GM19240 (cell line): ENCODE results near the gene OSER1.
"Not testable (repeated sequence)": the region's sequence is repeated elsewhere in the genome, so short reads cannot be mapped to it uniquely, and the experiment has no call there.

Experiments used
- DNase-seq: peaks from one replicate; pipeline ENCODE4 v3.0.0; 2011; ENCODE audit warnings: low spot score; ENCODE audit not compliant: insufficient read length

The OSER1 gene

DNA sequence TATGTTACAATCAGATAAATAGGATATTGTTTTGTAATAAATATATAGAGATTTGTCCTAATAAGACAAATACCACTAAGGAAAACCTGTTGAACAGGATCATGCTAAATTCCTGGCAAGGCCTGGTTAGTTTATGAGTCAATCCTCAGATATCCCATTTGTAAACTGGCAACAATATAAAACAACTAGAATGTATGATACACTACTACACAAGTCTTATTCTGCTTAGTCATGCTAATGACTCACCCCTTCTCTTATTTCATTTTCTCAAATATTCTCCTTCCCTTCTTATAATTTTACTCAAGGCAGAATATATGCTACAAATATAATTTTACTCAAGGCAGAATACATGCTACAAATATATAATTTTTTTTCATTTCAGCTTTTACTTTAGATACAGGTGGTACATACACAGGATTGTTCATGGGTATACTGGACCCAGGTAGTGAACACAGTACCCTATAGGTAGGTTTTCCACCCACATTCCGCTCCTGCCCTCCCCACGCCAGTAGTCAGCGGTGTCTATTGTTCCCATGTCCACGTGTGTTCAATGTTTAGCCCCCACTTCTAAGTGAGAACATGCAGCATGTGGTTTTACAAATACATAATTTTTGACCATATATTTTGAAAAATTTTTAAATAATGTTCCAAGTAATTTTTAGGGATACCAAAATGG is 6.3 kb downstream of the OSER1 start:
- DNase-seq: no peak

DNA sequence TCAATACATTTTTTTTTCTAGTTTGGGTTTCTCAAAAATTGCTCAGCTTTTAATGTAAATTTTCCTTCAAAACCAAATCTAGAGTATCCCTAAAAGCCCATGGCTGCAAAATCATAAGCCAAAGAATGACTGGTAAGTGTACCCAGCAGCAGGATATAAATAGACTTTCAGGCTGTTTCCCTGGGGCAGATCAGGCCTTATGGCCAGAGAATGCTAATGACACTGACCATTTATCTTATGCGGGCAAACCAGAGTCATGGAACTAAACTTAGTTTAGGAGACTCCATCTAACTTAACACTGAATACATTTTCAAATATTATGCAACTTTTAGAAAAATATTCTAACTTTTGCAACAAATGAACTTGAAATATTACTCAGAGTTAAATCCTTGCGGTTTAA is 7.4 kb downstream of the OSER1 start:
- no peak for DNase-seq

DNA sequence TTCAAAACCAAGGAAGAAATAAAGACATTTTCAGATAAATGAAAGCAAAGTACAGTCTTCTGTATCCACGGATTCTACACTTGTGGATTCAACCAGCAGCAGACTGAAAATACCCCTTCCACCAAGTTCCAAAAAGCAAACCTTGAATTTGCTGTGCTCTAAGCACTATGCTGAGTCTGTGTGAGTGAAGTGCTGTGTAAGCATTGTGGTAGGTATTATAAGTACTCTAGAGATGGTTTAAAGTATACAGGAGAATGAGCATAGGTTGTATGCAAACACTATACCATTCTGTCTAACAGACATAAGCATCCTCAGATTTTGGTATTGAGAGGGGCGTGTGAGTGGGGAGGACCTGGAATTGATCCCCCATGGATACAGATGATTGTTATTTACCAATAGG is 9.6 kb downstream of the OSER1 start:
- DNase-seq: no peak

DNA sequence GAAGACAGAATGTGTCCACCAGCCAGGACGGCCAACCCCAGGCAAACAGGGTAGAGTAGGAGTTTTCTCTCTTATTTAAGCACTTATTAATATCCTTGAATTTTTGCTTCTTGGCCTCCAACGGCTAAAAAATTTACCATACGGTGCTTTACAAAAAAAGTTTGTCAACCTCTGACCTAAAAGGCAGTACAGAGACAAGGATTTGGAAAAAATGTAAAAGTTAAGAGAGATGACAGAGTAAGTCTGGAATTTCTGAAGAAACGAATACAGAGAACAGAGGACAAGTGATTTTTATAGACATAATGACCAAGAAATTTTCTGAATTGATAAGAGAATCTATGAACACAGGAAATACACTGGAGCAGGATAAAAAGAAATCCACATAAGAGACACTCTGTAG is 10.2 kb downstream of the OSER1 start:
- no peak for DNase-seq

DNA sequence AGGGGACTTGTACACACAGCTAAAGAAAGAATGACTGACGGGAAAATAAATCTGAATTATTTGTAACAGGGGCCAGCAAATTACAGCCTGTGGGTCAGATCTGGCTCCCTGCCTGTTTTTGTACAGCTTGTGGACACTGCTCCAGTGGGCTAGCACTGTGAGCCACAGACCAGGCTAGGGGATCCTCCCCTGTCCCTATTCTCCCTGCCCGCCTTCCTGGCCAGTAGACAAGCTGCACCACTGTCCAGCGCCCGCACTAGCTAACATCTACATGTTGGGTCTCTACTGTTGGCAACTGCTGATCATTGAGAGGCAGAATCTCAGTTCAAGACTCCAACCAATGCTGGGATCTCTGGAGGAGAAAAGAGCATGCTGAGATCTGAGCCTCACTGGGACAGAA is 10.7 kb downstream of the OSER1 start:
- DNase-seq: no peak

DNA sequence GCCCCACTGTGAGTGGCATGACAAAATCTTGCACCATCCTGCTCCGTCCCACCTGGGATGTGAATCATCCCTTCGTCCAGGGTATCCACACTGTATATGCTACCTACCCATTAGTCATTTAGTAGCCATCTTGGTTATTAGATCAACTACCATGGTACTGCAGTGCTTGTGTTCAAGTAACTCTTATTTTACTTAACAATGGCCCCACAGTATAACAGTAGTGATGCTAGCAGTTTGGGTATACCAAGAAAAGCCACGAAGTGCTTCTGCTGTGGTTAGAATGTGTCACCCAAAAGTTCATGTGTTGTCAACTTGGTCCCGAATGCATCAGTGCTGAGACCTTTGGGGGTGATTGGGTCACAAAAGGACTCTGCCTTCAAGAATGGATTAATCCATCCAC is 11.7 kb downstream of the OSER1 start:
- DNase-seq: no peak

DNA sequence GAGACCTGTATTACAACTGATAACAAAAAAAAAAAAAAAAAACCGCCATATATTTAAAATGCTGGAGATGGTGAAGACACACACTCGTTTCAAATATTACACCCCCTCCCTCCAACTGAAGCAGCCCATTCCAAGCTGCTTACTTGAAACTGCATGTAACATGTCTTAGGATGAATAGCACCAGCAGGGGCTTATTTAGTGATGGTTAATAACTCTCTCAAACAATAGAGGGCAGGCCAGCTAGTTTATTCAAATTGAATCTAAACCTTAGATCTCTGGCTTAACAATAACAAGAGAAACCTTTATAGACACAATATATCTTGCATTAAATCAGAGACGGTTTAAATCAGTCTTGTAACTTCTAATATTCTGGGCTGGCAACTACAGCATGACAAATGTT is 14.3 kb downstream of the OSER1 start:
- DNase-seq: no peak

DNA sequence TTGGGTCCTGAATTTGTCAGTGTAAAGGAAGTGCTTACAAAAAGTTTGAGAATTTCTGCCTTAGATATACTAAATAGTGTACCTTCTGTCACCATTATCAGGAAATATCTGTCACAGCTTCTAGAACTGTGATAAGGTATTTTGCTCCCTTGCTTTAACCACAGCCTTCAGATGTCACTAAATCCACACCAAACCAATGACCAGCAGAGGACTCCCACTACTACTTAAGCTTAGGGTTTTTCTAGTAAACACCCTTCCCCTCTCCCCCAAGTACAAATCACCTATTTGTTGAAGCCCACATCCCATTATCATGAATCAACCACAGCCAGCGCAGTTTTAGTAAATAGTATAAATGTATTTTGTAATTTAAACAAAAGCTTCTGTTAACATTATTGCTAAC is 15.0 kb downstream of the OSER1 start:
- no peak for DNase-seq

DNA sequence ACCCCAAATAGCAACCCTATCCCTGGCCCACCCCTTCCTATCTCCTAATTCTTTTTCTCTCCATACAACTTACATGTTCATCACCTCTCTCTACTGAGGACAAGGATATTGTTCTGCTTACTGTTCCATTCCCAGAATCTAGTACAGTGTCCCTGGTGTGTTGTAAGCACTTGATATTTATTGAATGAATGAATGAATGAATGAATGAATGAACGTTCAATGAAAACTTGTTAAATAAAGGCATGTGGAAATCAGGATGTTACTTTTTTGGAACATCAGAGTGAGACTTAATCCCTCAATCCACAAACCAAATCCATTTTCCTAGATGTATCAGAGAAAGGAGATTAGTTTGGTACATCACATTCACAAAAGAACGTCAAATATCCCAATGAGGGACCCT is 16.8 kb downstream of the OSER1 start:
- no peak for DNase-seq

DNA sequence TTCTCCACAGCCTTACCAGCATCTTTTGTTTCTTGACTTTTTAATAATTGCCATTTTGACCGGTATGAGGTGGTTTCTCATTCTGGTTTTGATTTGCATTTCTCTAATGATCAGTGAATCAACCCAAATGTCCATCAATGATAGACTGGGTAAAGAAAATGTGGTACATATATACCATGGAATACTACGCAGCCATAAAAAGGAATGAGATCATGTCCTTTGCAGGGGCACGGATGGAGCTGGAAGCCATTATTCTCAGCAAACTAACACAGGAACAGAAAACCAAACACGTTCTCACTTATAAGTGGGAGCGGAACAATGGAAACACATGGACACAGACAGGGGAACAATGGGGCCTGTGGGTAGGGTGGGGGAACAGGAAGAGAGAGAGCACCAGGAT is 18.9 kb downstream of the OSER1 start:
- DNase-seq: not testable (repeated sequence)

DNA sequence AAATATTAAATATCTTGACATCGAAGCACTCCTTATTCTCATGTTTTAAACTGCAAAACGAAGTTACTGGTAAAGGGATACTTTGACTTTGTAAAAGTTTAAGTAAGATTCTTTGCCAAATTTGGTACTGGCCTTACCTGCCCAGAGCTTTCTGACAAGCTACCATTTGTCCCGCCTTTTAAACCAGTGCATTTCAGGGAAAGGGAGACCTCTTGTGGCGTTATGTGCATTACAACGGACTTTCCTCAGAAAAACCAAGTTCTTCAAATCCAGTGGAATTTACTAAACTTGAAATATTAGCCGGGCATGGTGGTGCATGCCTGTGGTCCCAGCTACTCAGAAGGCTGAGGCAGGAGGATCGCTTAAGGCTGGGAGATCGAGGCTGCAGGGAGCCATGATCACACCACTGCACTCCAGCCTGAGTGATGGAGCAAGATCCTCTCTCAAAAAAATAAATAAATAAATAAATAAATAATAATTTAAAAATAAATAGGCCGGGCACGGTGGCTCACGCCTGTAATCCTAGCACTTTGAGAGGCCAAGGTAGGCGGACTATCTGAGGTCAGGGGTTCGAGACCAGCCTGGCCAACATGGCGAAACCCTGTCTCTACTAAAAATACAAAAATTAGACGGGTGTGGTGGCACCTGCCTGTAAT is 20.2 kb downstream of the OSER1 start:
- peak; percentile 69 for DNase-seq

DNA sequence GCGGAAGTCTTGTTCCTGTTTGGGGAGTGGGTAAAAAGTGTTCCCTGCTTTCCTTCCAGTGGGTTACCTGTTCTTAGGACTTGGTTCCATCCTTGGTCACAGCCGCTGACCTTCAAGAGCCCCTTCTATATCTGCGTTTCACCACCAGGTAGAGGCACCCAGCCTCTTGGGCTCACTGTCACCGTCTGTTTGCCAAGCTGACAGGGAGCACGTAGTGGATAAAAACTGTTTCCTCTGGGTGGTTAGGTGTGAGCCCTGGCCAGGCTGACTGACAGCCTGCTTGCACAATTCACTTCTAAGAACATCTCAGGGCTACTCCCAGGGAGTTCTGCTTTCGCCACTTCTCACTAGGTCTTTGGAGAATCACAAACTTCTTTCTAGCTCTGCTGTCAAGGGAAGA is 21.8 kb downstream of the OSER1 start:
- no peak for DNase-seq

DNA sequence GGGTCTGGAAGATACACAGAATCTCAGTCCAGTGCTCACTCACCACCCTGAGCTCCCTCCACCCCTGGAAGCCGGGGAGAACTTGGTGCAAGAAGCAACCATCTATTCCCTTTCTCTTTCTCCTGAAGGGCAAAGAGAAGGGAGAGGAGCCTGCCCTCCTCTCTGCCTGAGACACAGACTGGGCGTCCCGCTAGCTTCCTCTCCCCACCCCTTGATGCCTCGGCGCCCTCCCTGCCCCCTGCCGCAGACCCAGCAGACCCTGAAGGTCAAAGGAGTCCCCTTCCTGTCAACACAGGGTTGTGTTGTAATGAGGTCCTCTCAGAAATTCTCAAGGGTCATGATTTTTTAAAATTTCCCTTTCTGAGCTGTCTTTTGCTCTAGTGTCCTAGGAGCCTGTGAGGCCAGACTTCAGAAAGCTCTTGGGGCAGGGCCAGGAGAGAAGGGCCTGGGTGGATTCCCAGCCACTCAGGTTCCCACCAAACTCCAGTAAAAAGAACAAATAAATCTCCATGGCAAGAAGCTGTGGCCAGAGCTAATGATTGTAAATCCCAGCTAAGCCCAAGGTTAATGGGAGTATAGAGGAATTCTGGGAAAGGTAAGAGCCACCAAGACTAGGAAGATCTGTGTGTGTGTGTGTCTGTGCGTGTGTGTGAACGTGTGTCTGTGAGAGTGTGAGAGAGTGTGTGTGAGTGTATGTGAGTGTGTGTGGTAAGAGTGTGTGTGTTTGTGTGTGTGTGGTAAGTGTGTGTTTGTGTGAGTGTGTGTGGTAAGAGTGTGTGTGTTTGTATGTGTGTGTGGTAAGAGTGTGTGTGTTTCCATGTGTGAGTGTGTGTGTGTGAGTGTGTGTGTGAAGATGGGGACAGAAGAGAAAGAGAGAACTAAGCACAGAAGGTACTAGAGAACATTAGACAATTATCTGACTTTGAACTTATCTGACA is 22.5 kb downstream of the OSER1 start:
- no peak for DNase-seq

DNA sequence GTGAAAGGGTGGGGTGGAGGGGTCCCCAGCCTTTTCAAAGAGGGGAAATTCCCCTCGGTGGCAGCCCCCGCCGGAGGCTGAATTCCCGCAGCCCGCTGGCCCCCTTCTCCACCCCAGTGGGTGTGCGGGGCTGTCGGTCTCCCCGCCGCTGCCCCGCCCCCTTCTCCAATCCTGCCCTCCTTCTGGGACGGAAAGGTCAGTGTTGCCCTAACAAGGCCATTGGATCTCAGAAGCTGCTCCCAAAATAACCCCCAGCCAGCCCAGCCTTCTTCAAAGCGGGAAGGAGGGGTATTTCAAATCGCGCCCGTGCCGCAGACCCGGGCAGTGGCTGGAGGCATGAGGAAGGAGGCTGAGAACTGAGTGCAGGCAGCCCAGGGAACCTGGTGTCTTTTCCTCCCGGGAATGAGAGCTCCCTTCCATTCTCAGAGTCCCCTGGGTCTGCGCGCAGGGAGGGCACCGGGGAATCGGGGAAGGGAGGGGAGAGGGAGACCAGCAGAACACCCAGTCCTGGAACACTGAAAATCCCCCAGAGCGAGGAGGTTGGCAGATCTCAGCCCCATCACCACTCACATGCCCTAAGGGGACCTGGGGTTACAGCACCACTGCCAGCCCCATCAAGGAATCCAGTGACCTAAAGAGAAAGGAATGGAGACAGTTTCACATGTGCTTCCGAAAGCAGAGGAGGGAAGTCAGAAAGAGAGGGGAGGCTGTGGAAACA is 23.4 kb downstream of the OSER1 start, which contains the start of gene JPH2:
TSS of gene JPH2 (minus strand) at position 135 of the 718 bp plus-strand sequence. CDS start 483 bp downstream, outside the sequence.
- no peak for DNase-seq

DNA sequence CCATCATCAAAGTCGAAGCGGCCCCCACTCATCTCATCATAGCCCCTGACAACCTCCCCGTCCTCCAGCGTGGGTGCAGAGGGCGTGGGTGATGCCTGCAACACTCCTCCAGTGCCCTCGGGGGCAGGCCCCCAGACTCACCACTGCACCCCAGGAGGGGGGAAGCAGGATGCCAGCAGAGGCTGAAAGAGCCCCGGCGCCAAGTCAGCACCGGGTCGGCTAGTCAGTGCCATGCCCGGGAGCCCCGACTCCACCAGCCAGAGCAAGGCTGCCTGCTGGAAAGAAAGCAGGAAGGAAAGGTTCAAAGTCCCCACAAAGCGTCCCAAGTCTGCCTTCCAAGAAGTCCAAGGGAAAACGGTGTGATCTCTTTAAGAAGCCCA is 23.9 kb downstream of the OSER1 start:
- no peak for DNase-seq

DNA sequence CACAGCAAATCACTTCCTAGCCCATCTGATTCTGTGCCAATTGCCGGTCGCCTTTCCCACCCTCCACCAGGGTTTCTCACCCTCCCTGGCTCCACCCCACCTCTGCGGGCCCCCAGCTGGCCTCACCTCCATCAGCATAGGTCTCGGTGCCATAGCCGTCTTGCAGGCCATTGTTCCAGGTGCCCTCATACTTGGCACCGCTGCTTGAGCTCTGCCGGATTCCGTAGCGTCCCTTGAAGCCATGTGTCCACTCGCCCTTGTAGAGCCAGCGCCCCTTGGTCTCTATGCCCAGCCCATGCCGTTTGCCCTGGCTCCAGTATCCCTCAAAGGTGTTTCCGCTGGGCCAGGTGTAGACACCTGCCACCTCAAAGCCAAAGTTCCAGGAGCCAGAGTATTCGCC is 24.4 kb downstream of the OSER1 start:
- no peak for DNase-seq

DNA sequence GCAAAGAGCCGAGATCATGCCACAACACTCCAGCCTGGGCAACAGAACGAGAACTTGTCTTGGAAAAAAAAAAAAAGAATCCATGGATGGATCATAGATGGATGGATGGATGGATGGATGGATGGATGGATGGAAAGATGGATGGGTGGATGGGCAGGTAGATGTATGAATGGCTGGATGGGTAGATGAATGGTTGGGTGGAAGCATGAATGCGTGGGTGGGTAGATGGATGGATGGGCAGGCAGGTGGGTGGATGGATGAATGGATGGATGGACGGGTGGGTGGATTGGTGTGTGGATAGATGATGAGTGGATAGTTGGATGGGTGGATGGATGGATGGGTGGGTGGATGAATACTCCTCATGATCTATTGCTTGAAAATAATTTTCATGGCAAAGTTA is 25.0 kb downstream of the OSER1 start:
- no peak for DNase-seq

DNA sequence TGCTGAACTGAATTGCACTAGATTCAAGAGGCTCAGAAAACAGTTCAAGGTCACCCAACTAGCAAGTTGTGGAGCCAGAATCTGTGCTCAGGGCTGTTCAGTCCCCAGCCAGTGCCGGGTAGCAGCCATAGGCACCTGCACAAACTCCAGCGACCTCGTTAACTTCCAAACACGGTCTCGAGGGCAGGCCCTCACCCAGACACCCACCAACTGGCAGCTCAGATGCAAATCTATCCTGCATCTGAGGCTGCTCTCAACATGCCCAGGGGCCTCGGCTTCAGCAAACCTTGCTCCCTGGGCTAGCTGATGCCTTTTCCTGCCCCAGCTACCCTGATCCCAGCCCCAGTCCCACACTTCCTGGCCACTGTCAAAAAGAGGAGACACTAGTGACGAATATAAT is 27.3 kb downstream of the OSER1 start:
- DNase-seq: no peak

DNA sequence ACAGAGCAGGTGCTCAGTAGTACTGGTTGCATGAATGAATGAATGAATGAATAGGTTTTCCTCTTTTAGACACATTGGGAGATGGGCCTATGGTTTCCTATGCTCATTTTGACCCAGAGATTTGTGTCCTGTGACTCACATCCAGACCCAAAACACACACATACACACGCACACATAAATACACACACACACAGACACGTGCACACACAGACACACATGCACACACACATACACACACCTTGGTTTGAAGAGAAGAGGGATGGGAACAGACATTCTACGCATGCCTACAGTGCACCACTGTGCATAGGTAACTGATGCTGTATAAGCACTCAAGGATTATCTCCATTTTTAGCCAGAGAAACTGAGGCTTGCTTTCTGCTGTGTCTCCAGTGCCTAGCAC is 27.7 kb downstream of the OSER1 start:
- DNase-seq: no peak

DNA sequence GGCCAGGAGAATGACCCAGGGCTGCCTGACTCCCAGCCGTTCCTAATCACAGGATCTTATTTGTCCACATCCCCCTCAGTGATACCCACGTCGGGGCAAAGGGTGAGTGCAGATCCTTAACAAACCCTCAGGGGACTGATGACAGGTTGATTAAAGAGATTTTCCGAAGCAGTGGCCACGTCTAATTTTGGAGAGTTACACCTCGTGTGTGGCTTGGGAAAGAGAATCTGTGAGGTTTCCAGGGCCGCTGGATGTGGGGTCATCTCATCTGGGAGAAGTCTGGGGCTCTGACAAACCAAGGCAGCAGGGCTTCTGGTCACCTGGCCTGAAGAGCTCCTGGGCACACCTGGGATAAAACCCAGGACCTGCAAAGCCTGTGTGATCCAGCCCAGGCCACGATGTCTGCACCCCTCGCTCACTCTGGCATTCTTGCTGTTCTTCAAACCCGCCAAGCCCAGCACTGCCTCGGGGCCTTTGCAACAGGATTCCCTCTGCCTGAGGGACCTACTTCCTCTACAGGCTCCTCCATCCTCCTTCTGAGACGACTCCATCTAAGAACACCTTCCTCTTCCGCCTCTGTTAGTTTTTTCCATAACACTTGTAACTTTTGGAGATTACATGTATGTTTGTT is 28.3 kb downstream of the OSER1 start:
- no peak for DNase-seq

DNA sequence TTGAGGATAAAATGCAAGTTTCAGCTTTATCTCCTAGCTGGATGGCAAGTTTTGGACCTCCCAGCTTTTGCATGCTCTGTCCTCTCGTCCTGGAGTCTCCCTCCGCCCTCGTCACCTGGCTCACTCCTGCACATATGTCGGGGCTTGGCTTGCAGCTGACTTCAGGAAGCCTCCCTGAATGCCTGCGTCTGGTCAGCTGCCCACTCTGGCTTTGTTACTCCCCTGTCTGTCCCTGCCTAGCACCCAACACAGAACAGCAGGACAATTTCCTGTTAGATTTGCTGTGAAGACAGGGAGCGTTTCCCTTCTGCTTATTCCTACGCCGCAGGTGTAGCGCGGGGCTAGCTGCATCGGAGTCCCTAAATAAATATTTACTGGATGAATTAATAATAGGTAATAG is 29.0 kb downstream of the OSER1 start:
- DNase-seq: no peak
